A549 (cell line): ENCODE data around the gene DAB1.

ENCODE experiments used
- CHD2 ChIP-seq: fragments of 150-350 bp; IDR thresholded peaks from 2 replicates; pipeline ENCODE4 v1.6.1; 2014; ENCODE audit warnings: low read length; ENCODE audit not compliant: partially characterized antibody
- EHMT2 ChIP-seq: fragments of 200-600 bp; sonication (generic); IDR thresholded peaks from 2 replicates; pipeline ENCODE4 v1.6.1; 2016; ENCODE audit warnings: antibody characterized with exemption, low read depth, mild to moderate bottlenecking, moderate library complexity
- EP300 ChIP-seq, 2 experiments: fragments of >200 bp; sonication (Bioruptor Twin); formaldehyde crosslinking; IDR thresholded peaks; 2 replicates in 1 of 2; 3 replicates in 1 of 2; pipeline ENCODE4 v1.6.1; 2016 to 2017
- KDM1A ChIP-seq: fragments of 200-600 bp; sonication (generic); IDR thresholded peaks from 2 replicates; pipeline ENCODE4 v1.6.1; 2016; ENCODE audit warnings: low read depth, mild to moderate bottlenecking
- MAZ ChIP-seq: fragments of 150-350 bp; IDR thresholded peaks from 2 replicates; pipeline ENCODE4 v1.6.1; 2014; ENCODE audit warnings: antibody characterized with exemption, low read depth, low read length, borderline replicate concordance
- MYC ChIP-seq: IDR thresholded peaks from 2 replicates; pipeline ENCODE4 v1.6.1; 2012; ENCODE audit warnings: mild to moderate bottlenecking, inconsistent platforms, low read length, improper control_type of control experiment, borderline replicate concordance
- POLR2A ChIP-seq: IDR thresholded peaks from 2 replicates; pipeline ENCODE4 v1.6.1; 2012; ENCODE audit warnings: mild to moderate bottlenecking, low read length
- RAD21 ChIP-seq, 2 experiments: fragments of >200 bp in 1 of 2; sonication (Bioruptor Twin) in 1 of 2; formaldehyde crosslinking in 1 of 2; IDR thresholded peaks in 1 of 2; conservative IDR thresholded peaks in 1 of 2; 2 replicates in 1 of 2; 3 replicates in 1 of 2; pipeline ENCODE4 v1.6.1; 2012 to 2018; ENCODE audit warnings: inconsistent platforms in 1 of 2
- RCOR1 ChIP-seq: fragments of 150-350 bp; IDR thresholded peaks from 2 replicates; pipeline ENCODE4 v1.6.1; 2014; ENCODE audit warnings: antibody characterized with exemption, low read length, low read depth
- REST ChIP-seq: fragments of 200-600 bp; sonication (generic); IDR thresholded peaks from 2 replicates; pipeline ENCODE4 v1.6.1; 2016; ENCODE audit warnings: antibody characterized with exemption, mild to moderate bottlenecking, moderate library complexity
- SMC3 ChIP-seq: fragments of >200 bp; sonication (Bioruptor Twin); formaldehyde crosslinking; IDR thresholded peaks from 3 replicates; pipeline ENCODE4 v1.6.1; 2018; ENCODE audit warnings: inconsistent platforms
- TF ChIP-seq, protein P1 (sequence below): fragments of >200 bp; sonication (Bioruptor Twin); formaldehyde crosslinking; IDR thresholded peaks from 3 replicates; pipeline ENCODE4 v1.5.1; 2016
- TF ChIP-seq, protein P2 (sequence below): fragments of >200 bp; sonication (Bioruptor Twin); formaldehyde crosslinking; IDR thresholded peaks from 3 replicates; pipeline ENCODE4 v1.6.1; 2016

DNA sequence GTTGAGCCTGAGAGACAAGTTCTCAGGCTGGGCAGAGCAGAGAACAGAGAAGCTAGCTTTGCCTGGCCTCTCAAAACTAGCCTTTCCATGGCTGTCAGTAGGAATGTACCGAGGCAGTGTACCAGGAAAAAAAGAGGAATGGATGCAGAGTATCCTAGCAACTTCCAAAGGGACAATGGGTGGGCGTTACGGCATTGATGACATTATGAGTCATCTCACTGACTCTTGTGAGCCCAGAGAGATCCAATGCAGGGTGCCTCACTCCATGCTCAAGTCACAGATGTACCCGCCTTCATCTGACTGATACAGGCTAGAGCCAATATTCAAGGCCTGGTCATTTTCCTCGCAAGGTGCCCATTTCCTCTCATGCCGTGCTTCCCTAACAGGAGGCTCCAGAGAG is 406.7 kb downstream of the DAB1 start:
- TF ChIP-seq, protein P1, sequence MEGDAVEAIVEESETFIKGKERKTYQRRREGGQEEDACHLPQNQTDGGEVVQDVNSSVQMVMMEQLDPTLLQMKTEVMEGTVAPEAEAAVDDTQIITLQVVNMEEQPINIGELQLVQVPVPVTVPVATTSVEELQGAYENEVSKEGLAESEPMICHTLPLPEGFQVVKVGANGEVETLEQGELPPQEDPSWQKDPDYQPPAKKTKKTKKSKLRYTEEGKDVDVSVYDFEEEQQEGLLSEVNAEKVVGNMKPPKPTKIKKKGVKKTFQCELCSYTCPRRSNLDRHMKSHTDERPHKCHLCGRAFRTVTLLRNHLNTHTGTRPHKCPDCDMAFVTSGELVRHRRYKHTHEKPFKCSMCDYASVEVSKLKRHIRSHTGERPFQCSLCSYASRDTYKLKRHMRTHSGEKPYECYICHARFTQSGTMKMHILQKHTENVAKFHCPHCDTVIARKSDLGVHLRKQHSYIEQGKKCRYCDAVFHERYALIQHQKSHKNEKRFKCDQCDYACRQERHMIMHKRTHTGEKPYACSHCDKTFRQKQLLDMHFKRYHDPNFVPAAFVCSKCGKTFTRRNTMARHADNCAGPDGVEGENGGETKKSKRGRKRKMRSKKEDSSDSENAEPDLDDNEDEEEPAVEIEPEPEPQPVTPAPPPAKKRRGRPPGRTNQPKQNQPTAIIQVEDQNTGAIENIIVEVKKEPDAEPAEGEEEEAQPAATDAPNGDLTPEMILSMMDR: no peak
- TF ChIP-seq SMC3 (no peak), MYC (no peak), POLR2A (no peak), KDM1A (no peak), MAZ (no peak), EHMT2 (no peak), EP300 (IDR thresholded peaks at IDR 0.05) (no peak), REST (no peak), RAD21 (conservative IDR thresholded peaks at IDR 0.05 in 1 of 2, IDR thresholded peaks at IDR 0.05 in 1 of 2) (no peak), RCOR1 (no peak), CHD2 (no peak)
- TF ChIP-seq, protein P2, sequence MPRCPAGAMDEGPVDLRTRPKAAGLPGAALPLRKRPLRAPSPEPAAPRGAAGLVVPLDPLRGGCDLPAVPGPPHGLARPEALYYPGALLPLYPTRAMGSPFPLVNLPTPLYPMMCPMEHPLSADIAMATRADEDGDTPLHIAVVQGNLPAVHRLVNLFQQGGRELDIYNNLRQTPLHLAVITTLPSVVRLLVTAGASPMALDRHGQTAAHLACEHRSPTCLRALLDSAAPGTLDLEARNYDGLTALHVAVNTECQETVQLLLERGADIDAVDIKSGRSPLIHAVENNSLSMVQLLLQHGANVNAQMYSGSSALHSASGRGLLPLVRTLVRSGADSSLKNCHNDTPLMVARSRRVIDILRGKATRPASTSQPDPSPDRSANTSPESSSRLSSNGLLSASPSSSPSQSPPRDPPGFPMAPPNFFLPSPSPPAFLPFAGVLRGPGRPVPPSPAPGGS: no peak
